Progenitor cell of endocrine pancreas (in vitro differentiated cells): ENCODE data around the gene DOCK2. TPM values are rescaled to one million over a fixed set of nuclear protein-coding genes. Genes with fewer than 3 reads are reported as not detected.

Experiments
- DNase-seq: peaks from one replicate; pipeline ENCODE4 v3.0.0; 2021; ENCODE audit warnings: low spot score; ENCODE audit not compliant: unreplicated experiment
- H3K27ac Mint-ChIP-seq: 2 replicates; pipeline ENCODE4 v1.8.0; 2021; ENCODE audit warnings: mild to moderate bottlenecking, moderate library complexity, mixed read lengths
- H3K27me3 Mint-ChIP-seq: 2 replicates; pipeline ENCODE4 v1.8.0; 2021; ENCODE audit warnings: mixed read lengths
- H3K36me3 Mint-ChIP-seq: 2 replicates; pipeline ENCODE4 v1.8.0; 2022; ENCODE audit warnings: mixed read lengths; ENCODE audit not compliant: insufficient read depth
- H3K4me1 Mint-ChIP-seq: 2 replicates; pipeline ENCODE4 v1.8.0; 2021; ENCODE audit warnings: low read depth, mixed read lengths
- H3K4me3 Mint-ChIP-seq: 2 replicates; pipeline ENCODE4 v1.8.0; 2021; ENCODE audit warnings: low read depth, mild to moderate bottlenecking, moderate library complexity, mixed read lengths
- H3K9me3 Mint-ChIP-seq: 2 replicates; pipeline ENCODE4 v1.8.0; 2021; ENCODE audit warnings: low read depth, mixed read lengths
- CTCF ChIP-seq: fragments of 200-600 bp; sonication (generic); IDR thresholded peaks from one replicate; pipeline ENCODE4 v1.5.0; 2021; ENCODE audit warnings: antibody characterized with exemption, mild to moderate bottlenecking; ENCODE audit not compliant: unreplicated experiment
- total RNA-seq: library from RNA; stranded (reverse); gene quantifications from 2 replicates; pipeline ENCODE4 v1.2.1, GENCODE V29; 2021

Gene DOCK2
- total RNA-seq, 1 donor from 2014 or later = not detected

GRCh38 chr5:169960659-169961058 is 323.6 kb downstream of the DOCK2 start:
- Mint-ChIP-seq H3K36me3 (no peaks in the 10 kb centered on the region), H3K4me1 (no peaks in the 10 kb centered on the region), H3K27ac (no peak overlapping the region), H3K9me3 (no peaks in the 10 kb centered on the region), H3K27me3 (peaks cover 31% of the 10 kb centered on the region), H3K4me3 (no peak overlapping the region)
- DNase-seq = no peak
- TF ChIP-seq CTCF = no peak

GRCh38 chr5:169964246-169964645 is 327.2 kb downstream of the DOCK2 start:
- Mint-ChIP-seq H3K36me3 (no peaks in the 10 kb centered on the region), H3K4me3 (no peak overlapping the region), H3K27me3 (peaks cover 37% of the 10 kb centered on the region), H3K9me3 (no peaks in the 10 kb centered on the region), H3K27ac (no peak overlapping the region), H3K4me1 (no peaks in the 10 kb centered on the region)
- TF ChIP-seq CTCF = no peak
- no peak for DNase-seq

- peaks cover 6% of the 10 kb centered on the region for H3K4me1 Mint-ChIP-seq
- H3K9me3 Mint-ChIP-seq = no peaks in the 10 kb centered on the region
- no peak overlapping the region for H3K27ac Mint-ChIP-seq
- H3K4me3 Mint-ChIP-seq = no peak overlapping the region
- no peaks in the 10 kb centered on the region for H3K36me3 Mint-ChIP-seq
- H3K27me3 Mint-ChIP-seq = peaks cover 19% of the 10 kb centered on the region
- DNase-seq = no peak
- no peak for TF ChIP-seq CTCF
These were observed 333.3 kb downstream of the DOCK2 start for GRCh38 chr5:169970339-169970738.

GRCh38 chr5:169970911-169971765 is 334.1 kb downstream of the DOCK2 start:
- no peak for TF ChIP-seq CTCF
- Mint-ChIP-seq H3K36me3 (no peaks in the 10 kb centered on the region), H3K27ac (peak overlapping the region; percentile 69), H3K4me1 (peaks cover 6% of the 10 kb centered on the region), H3K4me3 (no peak overlapping the region), H3K27me3 (peaks cover 24% of the 10 kb centered on the region), H3K9me3 (no peaks in the 10 kb centered on the region)
- no peak for DNase-seq

GRCh38 chr5:169971780-169972179 is 334.7 kb downstream of the DOCK2 start:
- no peak overlapping the region for H3K27ac Mint-ChIP-seq
- H3K27me3 Mint-ChIP-seq = peaks cover 28% of the 10 kb centered on the region
- TF ChIP-seq CTCF = no peak

More at GRCh38 chr5:169971780-169972179, 334.7 kb downstream of the DOCK2 start:
- Mint-ChIP-seq H3K9me3 (no peaks in the 10 kb centered on the region), H3K4me1 (peaks cover 6% of the 10 kb centered on the region), H3K36me3 (no peaks in the 10 kb centered on the region), H3K4me3 (no peak overlapping the region)
- DNase-seq = no peak
